GM18861 (cell line): ENCODE results near the gene MAST2.
A peak's percentile ranks its signal among the peaks of the same experiment; 100 is the strongest.

Experiments
- ATAC-seq: cut with Tn5 transposase; IDR thresholded peaks from one replicate; pipeline ENCODE4 v1.9.1; 2021; ENCODE audit not compliant: unreplicated experiment

MAST2 gene

DNA sequence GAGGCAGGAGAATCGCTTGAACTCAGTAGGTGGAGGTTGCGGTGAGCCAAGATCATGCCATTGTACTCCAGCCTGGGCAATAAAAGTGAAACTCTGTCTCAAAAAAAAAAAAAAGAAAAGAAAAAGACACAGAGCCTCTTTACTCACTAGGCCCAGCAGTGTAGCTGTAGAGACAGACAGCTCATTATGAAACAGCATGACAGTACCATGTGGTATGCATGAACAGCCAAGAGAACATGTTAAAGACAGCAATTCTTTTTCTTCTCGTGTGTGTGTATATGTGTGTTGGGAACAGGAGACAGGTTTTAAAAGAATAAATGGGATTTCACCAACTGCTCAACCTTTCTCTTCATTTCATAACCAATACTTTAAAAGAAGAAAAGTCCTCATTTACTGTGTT, 210.2 kb downstream of the MAST2 start:
- no peak for ATAC-seq

DNA sequence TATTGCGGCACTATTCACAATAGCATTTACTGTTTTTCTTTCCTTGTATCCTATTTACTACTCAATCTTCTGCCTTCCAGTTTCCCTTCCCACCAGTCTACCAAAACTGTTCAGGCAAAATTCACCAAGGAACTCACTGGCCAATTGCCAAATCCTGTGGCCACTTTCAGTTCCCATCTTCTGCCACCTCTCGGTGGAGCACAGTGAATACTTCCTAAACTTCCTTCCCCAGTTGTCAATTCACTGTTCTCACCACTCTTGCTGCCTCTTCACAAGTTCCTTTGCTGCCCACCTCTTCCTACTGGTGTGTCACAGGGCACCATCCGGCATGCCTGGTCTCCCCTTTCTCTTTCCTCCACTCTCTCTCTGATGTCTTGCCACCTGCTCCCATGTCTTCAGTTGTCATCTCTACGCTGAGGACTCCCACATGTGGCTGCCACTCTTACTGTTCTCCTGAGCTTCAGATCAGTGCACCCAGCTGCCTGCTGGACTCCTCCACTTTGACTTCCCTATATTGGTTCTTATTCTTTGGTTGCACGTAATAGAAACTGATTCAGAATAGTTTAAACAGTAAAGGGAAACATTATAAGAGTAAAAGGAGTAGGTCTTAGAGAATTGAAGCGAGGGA, 214.6 kb downstream of the MAST2 start:
- no peak for ATAC-seq

DNA sequence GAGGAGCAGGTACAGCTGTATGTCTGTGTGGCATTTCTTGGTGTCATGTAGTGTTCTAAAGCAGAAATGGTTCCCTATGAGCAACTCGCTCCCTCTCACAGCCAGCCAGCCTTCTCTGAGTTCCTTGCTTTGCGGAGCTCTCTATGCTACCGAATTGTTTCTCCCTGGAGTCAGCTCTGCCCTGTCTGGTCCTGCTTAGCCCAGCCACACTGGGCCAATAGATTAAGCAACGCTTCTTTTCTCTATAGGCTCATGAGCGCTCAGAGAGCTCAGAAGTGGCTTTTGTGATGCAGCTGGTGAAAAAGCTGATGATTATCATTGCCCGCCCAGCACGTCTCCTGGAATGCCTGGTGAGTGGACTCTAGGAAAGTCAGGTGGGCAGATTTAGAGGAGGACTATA, 215.9 kb downstream of the MAST2 start:
- no peak for ATAC-seq

DNA sequence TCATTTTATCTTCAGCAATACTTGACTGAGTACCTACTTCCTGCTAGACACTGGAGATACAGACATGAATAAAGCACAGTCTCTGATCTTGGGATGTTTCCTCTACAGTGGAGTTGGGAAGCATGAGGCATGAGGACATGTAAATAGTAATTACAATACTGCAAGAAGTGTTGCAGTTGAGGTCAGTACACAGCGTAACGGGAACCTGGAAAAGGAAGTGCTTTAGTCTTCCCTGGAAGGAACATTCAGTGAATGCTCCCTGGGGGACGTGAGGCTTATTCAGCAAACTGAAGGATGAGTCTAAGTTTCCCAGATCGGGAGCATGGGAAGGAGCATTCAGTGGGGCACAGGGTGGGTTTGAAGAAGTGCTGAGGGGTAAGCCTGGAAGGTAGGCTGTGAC, 216.6 kb downstream of the MAST2 start:
- no peak for ATAC-seq

DNA sequence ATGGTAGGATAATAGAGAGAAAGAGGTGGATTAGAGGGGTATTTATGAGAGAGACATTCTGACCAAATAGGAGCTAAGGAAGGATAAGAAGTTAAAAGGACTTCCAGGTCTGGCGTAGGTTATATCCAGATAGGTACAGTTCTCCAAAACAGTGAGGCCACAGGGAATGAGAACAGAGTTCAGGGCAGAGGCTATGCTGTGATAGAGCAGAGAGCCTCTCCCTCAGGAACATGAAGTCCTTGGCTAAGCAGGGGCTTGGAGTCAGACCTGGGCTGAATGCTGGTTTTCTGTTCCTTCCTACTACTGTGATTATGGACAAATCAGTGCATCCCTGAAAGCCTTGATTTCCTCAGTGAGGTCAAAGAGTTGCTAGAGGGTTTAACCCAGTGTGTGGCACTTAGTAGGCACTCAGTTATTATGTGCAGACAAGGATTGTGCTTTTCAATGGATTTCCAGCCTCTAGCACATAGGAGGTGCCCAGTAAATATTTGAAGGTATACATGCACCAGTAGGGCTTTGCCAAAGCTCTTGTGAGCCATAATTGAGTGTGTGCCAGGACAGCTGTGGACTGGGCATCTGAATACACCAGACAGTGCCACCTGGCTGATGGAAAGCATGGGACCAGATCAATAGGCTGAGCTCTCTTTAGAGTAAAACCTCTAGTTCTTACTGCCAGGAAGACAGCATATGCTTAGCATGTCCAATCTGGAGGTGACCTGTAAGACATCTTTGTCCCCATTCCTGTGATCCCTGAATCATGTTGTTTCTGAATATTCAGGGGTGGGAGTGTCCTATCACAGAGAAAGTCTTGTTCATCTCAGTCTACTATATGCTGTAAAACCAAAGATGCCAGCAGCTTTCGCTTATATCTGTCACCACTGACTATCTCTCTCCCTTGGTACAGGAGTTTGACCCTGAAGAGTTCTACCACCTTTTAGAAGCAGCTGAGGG, 217.9 kb downstream of the MAST2 start:
- ATAC-seq = no peak

DNA sequence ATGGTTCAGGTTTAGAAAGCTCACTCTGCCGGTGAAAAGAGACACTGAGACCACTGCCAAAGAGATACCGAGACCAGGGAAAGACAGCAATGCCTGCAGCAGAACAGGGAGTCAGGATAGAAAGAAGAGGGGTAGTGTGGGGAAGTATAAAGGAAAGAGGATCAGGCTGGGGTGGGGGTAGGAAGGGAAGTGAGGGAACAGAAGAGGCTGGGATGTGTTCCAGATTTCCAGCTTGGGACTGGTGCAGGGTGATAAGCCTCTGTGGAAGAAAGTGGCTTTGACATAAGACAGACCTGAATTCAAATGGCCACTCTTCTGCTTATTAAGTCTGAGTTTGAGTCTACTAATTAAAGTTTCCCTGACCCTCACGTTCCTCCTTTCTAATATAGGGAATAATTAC, 223.1 kb downstream of the MAST2 start:
- ATAC-seq = no peak

DNA sequence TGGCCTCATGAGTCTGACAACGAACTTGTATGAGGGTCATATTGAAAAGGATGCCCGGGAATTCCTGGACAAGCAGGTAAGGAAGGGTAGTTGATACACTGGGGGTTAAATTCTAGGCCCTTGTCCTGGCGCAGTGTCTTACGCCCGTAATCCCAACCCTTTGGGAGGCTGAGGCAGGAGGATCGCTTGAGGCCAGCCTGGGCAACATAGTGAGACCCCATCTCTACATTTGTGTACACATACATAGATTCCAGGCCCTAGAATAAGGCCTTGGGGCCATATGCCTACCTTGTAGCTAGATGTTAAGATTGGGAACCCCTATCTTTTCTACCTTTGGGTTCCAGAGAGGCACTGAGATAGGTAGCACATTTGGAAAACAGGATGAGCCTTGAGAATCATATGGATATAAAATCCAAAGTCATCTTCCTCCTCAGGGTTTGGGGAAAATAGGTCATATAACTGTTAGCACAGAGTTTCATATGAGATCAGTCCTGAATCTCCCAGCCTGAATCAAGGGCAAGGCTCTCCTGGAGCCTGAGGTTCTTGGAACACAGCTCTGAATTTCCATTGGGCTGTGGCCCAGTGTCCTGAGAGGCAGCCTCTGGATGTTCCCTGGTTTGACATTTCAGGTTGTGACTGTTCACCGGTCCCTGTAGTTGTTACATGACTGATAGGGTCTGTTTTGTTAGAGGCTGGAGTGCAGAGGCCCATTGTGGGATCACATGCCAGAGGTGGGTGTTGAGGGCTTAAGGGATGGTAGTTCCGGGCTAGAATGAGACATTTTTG, 224.6 kb downstream of the MAST2 start:
- ATAC-seq = no peak

DNA sequence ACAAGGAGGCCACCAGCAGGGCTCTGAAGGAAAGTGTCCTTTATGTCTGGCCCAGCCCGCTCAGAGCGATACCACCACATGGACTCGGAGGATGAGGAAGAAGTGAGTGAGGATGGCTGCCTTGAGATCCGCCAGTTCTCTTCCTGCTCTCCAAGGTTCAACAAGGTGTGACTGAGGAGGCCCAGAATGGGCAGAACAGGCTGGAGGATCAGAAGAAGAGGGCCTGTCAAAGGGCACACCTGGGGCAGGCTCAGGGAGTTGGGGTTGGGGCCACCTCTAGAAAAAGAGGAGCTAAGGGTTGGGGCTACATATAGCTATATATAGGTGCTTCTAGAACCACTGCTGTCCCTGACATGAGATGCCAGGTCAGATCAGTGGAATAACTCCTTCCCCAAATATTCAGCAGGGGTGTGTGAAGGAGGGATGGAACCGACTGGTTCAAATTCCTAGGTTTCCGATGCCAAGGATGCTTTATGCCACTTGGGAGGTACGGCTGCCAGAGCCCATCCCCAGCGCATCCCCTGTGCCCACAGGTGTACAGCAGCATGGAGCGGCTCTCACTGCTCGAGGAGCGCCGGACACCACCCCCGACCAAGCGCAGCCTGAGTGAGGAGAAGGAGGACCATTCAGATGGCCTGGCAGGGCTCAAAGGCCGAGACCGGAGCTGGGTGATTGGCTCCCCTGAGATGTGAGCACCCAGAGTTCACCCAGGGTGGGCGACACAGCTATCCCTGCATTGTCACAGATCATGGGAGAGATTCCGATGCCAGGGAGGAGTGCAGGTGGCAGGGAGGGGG, 226.9 kb downstream of the MAST2 start:
- ATAC-seq = no peak

DNA sequence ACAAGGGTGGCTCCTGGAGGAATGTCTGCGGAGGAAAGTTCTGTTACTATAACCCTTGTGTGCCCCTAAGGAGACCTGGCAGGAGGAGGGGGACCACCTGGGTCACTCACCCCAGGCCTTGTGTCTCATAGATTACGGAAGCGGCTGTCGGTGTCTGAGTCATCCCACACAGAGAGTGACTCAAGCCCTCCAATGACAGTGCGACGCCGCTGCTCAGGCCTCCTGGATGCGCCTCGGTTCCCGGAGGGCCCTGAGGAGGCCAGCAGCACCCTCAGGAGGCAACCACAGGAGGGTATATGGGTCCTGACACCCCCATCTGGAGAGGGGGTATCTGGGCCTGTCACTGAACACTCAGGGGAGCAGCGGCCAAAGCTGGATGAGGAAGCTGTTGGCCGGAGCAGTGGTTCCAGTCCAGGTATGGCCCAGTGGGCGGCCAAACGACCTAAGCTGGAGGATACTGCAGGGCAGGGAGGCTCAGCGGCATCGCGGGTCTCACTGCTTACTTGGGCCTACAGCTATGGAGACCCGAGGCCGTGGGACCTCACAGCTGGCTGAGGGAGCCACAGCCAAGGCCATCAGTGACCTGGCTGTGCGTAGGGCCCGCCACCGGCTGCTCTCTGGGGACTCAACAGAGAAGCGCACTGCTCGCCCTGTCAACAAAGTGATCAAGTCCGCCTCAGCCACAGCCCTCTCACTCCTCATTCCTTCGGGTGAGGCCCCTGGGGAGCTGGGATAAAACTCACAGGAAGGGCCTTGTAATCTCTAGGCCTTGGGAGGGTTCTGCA, 227.7 kb downstream of the MAST2 start:
- ATAC-seq = no peak

DNA sequence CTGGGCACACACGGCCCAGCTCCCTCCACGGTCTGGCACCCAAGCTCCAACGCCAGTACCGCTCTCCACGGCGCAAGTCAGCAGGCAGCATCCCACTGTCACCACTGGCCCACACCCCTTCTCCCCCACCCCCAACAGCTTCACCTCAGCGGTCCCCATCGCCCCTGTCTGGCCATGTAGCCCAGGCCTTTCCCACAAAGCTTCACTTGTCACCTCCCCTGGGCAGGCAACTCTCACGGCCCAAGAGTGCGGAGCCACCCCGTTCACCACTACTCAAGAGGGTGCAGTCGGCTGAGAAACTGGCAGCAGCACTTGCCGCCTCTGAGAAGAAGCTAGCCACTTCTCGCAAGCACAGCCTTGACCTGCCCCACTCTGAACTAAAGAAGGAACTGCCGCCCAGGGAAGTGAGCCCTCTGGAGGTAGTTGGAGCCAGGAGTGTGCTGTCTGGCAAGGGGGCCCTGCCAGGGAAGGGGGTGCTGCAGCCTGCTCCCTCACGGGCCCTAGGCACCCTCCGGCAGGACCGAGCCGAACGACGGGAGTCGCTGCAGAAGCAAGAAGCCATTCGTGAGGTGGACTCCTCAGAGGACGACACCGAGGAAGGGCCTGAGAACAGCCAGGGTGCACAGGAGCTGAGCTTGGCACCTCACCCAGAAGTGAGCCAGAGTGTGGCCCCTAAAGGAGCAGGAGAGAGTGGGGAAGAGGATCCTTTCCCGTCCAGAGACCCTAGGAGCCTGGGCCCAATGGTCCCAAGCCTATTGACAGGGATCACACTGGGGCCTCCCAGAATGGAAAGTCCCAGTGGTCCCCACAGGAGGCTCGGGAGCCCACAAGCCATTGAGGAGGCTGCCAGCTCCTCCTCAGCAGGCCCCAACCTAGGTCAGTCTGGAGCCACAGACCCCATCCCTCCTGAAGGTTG, 231.4 kb downstream of the MAST2 start:
- no peak for ATAC-seq

DNA sequence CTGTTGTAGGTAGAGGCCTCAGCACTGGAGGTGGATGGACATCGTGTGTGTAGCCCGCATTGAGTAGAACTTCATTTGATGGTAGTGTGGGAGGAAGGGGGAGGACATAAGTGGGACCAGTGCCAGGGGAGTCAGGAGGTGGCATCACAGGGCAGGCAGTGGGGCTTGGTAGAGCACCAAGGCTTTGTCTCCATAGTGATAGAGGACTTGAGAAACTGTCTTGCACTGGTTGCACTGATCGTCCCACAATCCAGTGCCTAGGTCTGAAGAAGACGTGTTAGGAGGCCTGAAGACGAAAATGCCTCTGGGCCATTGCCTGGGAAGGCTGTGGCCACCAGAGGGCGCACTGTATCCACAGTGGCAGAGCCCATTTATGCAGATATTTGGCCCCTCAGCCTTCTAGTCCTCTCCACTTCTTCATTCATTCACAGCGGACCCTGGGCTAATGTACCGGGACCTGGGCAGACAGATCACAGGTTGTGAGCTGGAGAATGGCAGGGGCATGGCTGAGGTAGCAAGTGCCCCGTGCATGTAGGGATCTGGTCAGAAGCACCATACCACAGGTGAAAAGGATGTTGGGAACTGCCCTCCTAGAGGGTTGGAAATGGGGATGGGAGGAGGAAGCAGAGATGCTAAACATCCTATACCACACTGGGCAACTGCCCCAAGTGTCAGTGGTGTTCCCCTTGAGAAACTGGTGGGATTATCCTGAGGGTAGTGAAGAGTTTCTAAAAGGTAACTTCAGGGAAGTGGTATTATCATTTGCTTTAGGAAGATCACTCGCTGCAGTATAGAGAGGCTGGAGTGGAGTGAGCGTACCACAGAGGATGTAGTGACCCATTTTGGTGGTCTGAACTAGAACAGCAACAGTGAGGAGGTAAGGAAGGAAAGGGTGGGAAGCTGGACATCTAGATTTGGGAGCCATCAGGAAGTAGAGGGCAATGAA, 233.8 kb downstream of the MAST2 start:
- ATAC-seq = no peak

DNA sequence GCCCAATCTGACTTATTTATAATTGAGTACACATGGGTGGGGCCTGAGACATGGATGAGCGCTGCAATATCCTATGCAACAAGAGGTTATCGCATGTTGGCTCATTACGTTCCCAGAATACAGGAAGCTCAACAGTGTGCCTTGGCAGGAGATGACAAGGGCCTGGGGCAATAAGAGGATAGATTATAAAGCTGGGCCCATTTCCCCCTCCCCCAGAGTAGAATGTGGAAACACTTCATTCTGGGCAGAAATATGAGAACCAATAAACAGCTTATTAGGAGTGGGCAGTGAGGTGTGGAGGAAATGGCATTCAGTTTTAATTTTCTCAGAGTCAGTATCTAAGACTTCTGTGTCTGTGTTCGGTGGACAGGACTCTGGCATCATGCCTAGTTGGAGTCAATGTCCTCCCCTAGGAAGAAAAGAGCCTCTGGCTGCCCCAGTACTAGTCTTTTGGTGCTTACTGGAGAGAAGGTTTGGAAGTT, 236.2 kb downstream of the MAST2 start:
- no peak for ATAC-seq

DNA sequence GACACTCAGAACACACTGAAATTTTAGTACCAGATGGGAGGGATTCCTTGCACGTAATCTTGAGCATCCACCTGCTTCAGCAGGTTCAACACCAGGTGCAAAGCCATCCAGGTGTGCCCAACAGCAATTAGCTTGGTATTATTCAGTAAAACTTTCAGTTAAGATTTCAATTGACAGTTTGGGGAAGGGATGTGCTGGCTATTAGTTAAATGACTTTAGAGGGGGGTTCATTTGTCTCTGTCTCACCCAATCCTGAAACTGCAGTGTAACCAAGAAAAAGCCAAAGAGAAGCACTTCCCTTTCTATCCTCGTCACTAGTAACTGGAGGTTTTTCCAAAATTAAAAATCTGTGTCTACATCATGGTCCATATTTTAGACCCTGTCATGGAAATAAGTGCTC, 238.1 kb downstream of the MAST2 start:
- ATAC-seq = no peak

DNA sequence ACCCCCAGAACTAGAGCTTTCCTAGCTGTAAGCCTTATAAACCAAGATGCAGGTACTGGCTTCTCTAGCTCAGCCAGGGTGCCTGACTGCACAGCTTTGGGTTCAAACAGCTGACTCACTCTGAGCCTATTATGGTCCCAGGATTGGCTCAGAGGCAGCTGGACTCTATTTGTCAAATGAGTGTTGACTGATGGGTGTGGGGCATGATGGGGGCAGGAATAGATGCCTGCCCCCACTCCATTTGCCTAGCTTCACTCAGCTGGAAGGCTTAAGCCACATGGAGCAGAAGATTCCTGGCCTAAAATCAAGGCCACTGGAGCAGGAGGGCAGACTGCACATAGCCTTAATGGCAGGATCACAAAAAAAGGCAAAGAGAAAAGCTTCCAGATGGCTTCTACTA, 238.6 kb downstream of the MAST2 start:
- no peak for ATAC-seq

DNA sequence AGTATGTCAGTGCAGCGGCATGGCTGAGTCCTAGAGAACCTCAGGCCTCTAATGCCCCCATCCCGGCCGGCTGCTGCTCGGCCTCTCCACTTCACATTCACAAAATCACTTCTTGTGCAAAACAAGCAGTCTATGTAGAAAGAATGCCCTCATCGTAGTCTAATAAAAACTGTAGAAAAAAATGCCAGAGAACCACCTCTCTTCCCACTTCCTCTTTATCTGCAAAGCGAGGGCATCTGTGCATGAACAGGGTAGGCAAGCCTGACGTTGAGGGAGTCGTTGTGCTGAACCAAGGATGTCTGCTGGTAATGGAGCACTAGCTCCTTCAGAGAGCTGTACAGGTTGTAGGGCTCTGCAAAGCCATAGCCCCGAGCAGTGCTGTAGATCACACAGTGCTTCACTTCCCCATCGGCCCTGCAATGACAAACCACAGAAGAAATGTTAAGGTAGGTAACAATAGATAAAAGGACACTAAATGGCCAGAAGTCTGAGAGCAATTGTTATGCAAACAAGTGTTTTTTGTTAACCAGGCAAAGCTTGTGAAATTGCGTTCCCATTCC, 240.1 kb downstream of the MAST2 start:
- ATAC-seq = peak; percentile 91

DNA sequence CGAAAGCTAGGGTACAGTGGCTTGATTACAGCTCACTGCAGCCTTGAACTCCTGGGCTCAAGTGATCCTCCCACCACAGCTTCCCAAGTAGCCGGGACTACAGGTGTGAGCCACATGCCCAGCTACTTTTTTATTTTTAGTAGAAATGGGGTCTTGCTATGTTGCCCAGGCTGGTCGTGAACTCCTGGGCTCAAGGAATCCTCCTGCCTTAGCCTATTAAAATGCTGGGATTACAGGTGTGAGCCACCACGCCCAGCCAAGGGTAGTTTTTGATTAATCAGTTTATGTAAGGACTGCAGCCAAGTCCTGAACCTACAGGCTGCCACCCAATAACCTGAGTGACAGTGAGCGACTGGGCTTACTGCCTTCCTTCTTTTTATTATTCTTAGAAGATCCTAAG, 240.7 kb downstream of the MAST2 start:
- no peak for ATAC-seq

DNA sequence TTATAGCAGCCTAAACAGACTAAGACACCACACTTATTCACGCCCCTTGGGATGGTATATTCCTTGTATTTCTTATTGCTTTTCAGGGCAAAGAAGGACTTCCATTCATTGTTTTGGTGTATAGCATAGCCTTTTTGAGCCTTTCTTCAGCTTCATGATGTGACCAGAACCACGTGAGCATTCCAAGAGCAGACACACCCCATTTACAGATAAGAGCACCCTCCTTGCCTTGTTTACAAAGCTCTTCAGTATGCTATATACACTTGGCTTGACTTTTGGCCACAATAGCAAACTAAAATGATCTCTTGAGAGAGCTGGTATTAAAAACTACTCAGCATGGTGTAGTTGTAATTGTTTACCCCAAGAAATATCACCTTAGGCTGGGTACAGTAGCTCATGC, 250.3 kb downstream of the MAST2 start:
- ATAC-seq = no peak

DNA sequence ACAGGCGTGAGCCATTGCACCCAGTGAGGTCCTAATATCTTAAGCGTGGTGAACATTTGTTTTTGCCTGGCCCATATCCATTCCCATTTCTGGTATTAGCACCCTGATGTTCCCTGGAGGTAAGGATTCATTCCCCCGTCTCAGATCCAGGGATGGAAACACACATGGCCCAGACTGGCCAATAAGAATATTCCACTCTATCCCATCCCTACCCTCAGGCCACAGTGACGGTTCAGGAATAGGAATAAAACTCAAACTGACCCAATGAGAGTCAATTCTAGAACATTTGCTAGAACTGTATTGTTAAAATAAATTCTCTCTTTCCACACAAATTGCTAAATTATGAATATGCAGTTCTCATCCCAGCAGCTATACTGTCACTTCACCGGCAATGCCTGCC, 252.9 kb downstream of the MAST2 start:
- ATAC-seq = no peak
